ENCODE measurements around the gene USP48. TPM values are rescaled to one million over a fixed set of nuclear protein-coding genes. Genes with fewer than 3 reads are reported as not detected.

The USP48 gene
- total and polyA plus RNA-seq, 2 of the 8 experiments (the other 6 are each of a cell fraction or from before 2014, with no cell fraction given), result 12.8 to 83.5 TPM

- Histone ChIP-seq H3K36me3 (ENCODE audit: control insufficient read depth in 2 of 4, insufficient read depth in 4 of 4, low read length in 3 of 4) (peaks cover 6 to 46% (median 34%) of the 10 kb centered on the region in 4 experiments), H3K27ac (ENCODE audit: low read depth, low read length) (no peak overlapping the region)
These were observed 93.1 kb downstream of the USP48 start for GRCh38 chr1:21689661-21690372.

More at GRCh38 chr1:21689661-21690372, 93.1 kb downstream of the USP48 start:
- DNase-seq (ENCODE audit: low read depth in 1 of 2, low spot score in 2 of 2), result no peak
- Histone ChIP-seq H2AFZ (ENCODE audit: low read length) (no peak overlapping the region), H3K56ac (replicated peaks; ENCODE audit: insufficient read length, low read depth, low read length) (no peak overlapping the region), H3K27me3 (replicated peaks in 1 of 4; ENCODE audit: control insufficient read depth in 3 of 4, extremely low read depth in 1 of 4, insufficient read depth in 3 of 4, low read length in 3 of 4) (no peaks in the 10 kb centered on the region), H3K9ac (replicated peaks in 1 of 4; ENCODE audit: extremely low read depth in 1 of 4, low read depth in 3 of 4, low read length in 3 of 4) (no peak overlapping the region), H2BK12ac (ENCODE audit: low read depth, low read length) (no peak overlapping the region), H3K4ac (replicated peaks; ENCODE audit: insufficient read length, low read depth, low read length) (no peak overlapping the region), H3K23me2 (ENCODE audit: low read depth, low read length) (no peaks in the 10 kb centered on the region), H3K79me2 (ENCODE audit: control insufficient read depth in 1 of 2, insufficient read depth in 2 of 2, low read length in 2 of 2) (no peaks in the 10 kb centered on the region), H3K79me1 (ENCODE audit: low read depth, low read length) (no peaks in the 10 kb centered on the region; the same call in 1 of the 2 replicates), H3K23ac (ENCODE audit: insufficient read length) (no peak overlapping the region), H2BK20ac (ENCODE audit: low read length) (no peak overlapping the region), H3K14ac (ENCODE audit: insufficient read length) (no peak overlapping the region), H3K9me3 (ENCODE audit: insufficient read depth in 2 of 2, low read depth in 1 of 2, low read length in 1 of 2) (no peaks in the 10 kb centered on the region), H2BK120ac (replicated peaks; ENCODE audit: low read depth, low read length) (no peak overlapping the region), H3K18ac (ENCODE audit: extremely low read depth, low read length) (no peak overlapping the region), H2BK15ac (ENCODE audit: low read length) (no peak overlapping the region), H3K4me3 (ENCODE audit: extremely low read depth in 1 of 4, insufficient read depth in 2 of 4, low read depth in 3 of 4, low read length in 4 of 4) (no peak overlapping the region), H3K4me1 (replicated peaks in 1 of 4; ENCODE audit: control insufficient read depth in 3 of 4, insufficient read depth in 4 of 4, low read length in 3 of 4) (peaks cover 0 to 6% (median 0%) of the 10 kb centered on the region in 4 experiments; a peak in 1 of 7 replicates), H3K4me2 (ENCODE audit: insufficient read depth in 1 of 2, low read depth in 2 of 2, low read length in 2 of 2) (no peak overlapping the region), H4K91ac (replicated peaks; ENCODE audit: insufficient read length, low read length) (no peak overlapping the region), H4K8ac (ENCODE audit: extremely low read depth, insufficient read depth, low read length) (no peak overlapping the region), H4K5ac (ENCODE audit: insufficient read length, low read depth, low read length) (no peak overlapping the region), H4K20me1 (replicated peaks in 1 of 2; ENCODE audit: control insufficient read depth in 1 of 2, insufficient read depth in 2 of 2, low read length in 2 of 2) (peaks cover 0 to 6% of the 10 kb centered on the region in 2 experiments), H2AK5ac (ENCODE audit: low read depth, low read length) (no peak overlapping the region), H2BK5ac (ENCODE audit: low read depth, low read length) (no peak overlapping the region)
- 97% methylated on average over 6 of the region's 6 CpGs; no CpG with 5 or more reads in 1 of the 2 experiments for WGBS, 2 experiments (ENCODE audit: extremely low coverage in 1 of 2, insufficient coverage in 1 of 2, insufficient read length in 1 of 2, insufficient replicate concordance in 2 of 2, low coverage in 1 of 2, low lambda C conversion rate in 2 of 2, missing lambda C conversion rate in 1 of 2)
- no peak for FAIRE-seq
- CTCF ChIA-PET (ENCODE audit: partially characterized antibody), result no interaction called here
- no peak for TF ChIP-seq RNF2 (IDR thresholded peaks at IDR 0.05; ENCODE audit: borderline replicate concordance, low read depth, low read length, missing control alignments, poor library complexity, severe bottlenecking)
- POLR2A ChIA-PET (ENCODE audit: partially characterized antibody), result no interaction called here
